ENCODE measurements around the gene TSPAN9. TPM values are rescaled to one million over a fixed set of nuclear protein-coding genes. Genes with fewer than 3 reads are reported as not detected.

The TSPAN9 gene
- polyA plus RNA-seq, 1 of the 3 experiments (the other 2 are of a cell fraction) = 34.9 TPM

DNA sequence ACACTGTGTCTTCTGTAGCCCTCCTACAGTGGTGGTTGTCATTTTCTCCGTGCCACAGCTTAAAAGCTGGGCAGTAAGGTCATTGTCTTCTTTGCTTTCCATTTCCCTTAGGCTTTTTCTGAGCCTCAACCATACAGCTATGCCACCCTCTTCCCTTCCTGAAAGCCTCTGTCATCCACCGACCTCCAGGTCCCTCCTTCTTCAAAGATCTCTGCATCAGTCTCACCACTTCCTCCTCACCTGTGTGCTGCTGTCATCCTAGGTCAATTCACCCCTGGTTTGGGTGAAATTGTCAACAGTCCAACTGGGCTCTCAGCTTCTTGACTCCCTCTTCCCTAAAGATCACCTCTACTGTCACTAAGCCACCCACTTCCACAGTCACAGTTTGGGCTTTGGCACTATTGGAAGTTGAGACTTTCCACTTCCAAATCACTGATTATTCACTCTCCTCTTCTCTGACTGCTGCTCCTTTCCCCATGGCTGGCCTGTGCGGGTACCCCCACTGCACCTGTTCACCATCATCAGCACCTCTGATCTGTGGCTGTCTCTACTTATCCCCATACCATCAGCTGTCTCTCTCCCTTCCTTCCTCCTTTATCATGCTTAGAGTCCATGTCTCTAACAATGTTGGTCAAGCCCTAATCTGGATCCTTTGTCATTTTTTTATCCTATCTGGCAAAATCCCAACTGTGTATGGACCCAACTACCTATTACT is 15.5 kb upstream of the TSPAN9 start:
- peak overlapping the region; percentile 5; the same call in 1 of the 2 replicates for H3K4me2 ChIP-seq
- no peaks in the 10 kb centered on the region for H3F3A ChIP-seq (replicated peaks; ENCODE audit: insufficient read depth)
- H3K9me2 ChIP-seq = no peaks in the 10 kb centered on the region
- H3K79me2 ChIP-seq (ENCODE audit: insufficient read depth) = no peaks in the 10 kb centered on the region
- no peak overlapping the region for H3K4me3 ChIP-seq (ENCODE audit: low read depth in 2 of 2, low read length in 1 of 2)
- POLR2A ChIA-PET = no interaction called here
- WGBS (ENCODE audit: low lambda C conversion rate) = 54% methylated on average over 3 of the region's 3 CpGs
- H3K9ac ChIP-seq = no peak overlapping the region
- no peaks in the 10 kb centered on the region for H3K27me3 ChIP-seq (ENCODE audit: insufficient read depth)
- no peaks in the 10 kb centered on the region for H3K36me3 ChIP-seq (replicated peaks in 1 of 2; ENCODE audit: control insufficient read depth in 1 of 2, insufficient read depth in 2 of 2, low read length in 1 of 2)
- H3K4me1 ChIP-seq (ENCODE audit: control insufficient read depth in 1 of 2, insufficient read depth in 2 of 2, low read depth in 1 of 2, low read length in 1 of 2) = no peaks in the 10 kb centered on the region
- H4K20me1 ChIP-seq (ENCODE audit: insufficient read depth) = no peaks in the 10 kb centered on the region
- no peak overlapping the region for H2AFZ ChIP-seq (ENCODE audit: low read depth)
- H3K27ac ChIP-seq (ENCODE audit: low read depth in 2 of 2, low read length in 1 of 2) = no peak overlapping the region
- CTCF ChIA-PET = interaction anchor here (1.1 to 3.3 kb wide), 4 partner anchors 11 to 213 kb away, joined by 4 to 20 read pairs (median 12); no protein-coding TSS in a partner anchor
- TF ChIP-seq GABPA (IDR thresholded peaks at IDR 0.05; ENCODE audit: low read depth) (no peak), FOXJ3 (CRISPR knock-in tag; IDR thresholded peaks at IDR 0.05) (no peak), ELF1 (IDR thresholded peaks at IDR 0.05) (no peak), YY1 (IDR thresholded peaks at IDR 0.05; ENCODE audit: low read depth) (no peak), JUND (IDR thresholded peaks at IDR 0.05) (no peak), TAF1 (IDR thresholded peaks at IDR 0.05; ENCODE audit: borderline replicate concordance, low read depth, low read length) (no peak)
- TF ChIP-seq, protein P1, sequence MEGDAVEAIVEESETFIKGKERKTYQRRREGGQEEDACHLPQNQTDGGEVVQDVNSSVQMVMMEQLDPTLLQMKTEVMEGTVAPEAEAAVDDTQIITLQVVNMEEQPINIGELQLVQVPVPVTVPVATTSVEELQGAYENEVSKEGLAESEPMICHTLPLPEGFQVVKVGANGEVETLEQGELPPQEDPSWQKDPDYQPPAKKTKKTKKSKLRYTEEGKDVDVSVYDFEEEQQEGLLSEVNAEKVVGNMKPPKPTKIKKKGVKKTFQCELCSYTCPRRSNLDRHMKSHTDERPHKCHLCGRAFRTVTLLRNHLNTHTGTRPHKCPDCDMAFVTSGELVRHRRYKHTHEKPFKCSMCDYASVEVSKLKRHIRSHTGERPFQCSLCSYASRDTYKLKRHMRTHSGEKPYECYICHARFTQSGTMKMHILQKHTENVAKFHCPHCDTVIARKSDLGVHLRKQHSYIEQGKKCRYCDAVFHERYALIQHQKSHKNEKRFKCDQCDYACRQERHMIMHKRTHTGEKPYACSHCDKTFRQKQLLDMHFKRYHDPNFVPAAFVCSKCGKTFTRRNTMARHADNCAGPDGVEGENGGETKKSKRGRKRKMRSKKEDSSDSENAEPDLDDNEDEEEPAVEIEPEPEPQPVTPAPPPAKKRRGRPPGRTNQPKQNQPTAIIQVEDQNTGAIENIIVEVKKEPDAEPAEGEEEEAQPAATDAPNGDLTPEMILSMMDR (IDR thresholded peaks at IDR 0.05) = no peak
- TF ChIP-seq, protein P2, sequence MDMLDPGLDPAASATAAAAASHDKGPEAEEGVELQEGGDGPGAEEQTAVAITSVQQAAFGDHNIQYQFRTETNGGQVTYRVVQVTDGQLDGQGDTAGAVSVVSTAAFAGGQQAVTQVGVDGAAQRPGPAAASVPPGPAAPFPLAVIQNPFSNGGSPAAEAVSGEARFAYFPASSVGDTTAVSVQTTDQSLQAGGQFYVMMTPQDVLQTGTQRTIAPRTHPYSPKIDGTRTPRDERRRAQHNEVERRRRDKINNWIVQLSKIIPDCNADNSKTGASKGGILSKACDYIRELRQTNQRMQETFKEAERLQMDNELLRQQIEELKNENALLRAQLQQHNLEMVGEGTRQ (IDR thresholded peaks at IDR 0.05; ENCODE audit: borderline replicate concordance, low read depth, low read length) = no peak
- no peaks in the 10 kb centered on the region; the same call in 1 of the 2 replicates for H3K9me3 ChIP-seq
- DNase-seq = no peak

DNA sequence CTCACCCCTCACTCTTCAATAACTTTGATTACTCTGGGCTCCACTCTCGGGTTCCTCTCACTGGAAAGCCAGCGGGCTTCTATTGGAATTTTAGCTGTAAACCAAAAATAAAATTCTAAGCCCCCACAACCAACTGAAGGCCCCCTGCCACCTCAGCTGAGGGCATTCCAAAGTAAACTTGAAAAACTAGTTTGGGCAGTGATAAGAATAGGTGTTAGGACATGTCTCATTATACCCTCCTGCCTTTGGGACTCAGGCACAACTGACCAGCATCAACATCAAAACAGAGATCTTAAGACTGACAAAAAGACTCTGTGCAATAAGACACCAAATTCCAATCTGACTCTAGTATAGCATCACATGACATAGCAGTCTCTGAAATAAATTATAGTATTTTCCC is 11.9 kb upstream of the TSPAN9 start:
- no peaks in the 10 kb centered on the region for H3K79me2 ChIP-seq (ENCODE audit: insufficient read depth)
- H3K4me3 ChIP-seq (ENCODE audit: low read depth in 2 of 2, low read length in 1 of 2) = no peak overlapping the region
- no peaks in the 10 kb centered on the region for H3K27me3 ChIP-seq (ENCODE audit: insufficient read depth)
- no peaks in the 10 kb centered on the region for H3K9me2 ChIP-seq
- H3K4me1 ChIP-seq (ENCODE audit: control insufficient read depth in 1 of 2, insufficient read depth in 2 of 2, low read depth in 1 of 2, low read length in 1 of 2) = no peaks in the 10 kb centered on the region
- no peak overlapping the region for H2AFZ ChIP-seq (ENCODE audit: low read depth)
- H3K4me2 ChIP-seq = no peak overlapping the region
- 71% methylated on average over 2 of the region's 2 CpGs for WGBS (ENCODE audit: low lambda C conversion rate)
- H3K9me3 ChIP-seq = no peaks in the 10 kb centered on the region; the same call in 1 of the 2 replicates
- no peaks in the 10 kb centered on the region for H4K20me1 ChIP-seq (ENCODE audit: insufficient read depth)
- H3K36me3 ChIP-seq (replicated peaks in 1 of 2; ENCODE audit: control insufficient read depth in 1 of 2, insufficient read depth in 2 of 2, low read length in 1 of 2) = no peaks in the 10 kb centered on the region
- POLR2A ChIA-PET = no interaction called here
- CTCF ChIA-PET = interaction anchor here (0.7 to 1.8 kb wide), 4 partner anchors 8 to 210 kb away, joined by 3 to 8 read pairs (median 4); no protein-coding TSS in a partner anchor
- H3F3A ChIP-seq (replicated peaks; ENCODE audit: insufficient read depth) = no peaks in the 10 kb centered on the region
- no peak overlapping the region for H3K27ac ChIP-seq (ENCODE audit: low read depth in 2 of 2, low read length in 1 of 2)
- DNase-seq = no peak
- H3K9ac ChIP-seq = no peak overlapping the region
- TF ChIP-seq, protein P3, sequence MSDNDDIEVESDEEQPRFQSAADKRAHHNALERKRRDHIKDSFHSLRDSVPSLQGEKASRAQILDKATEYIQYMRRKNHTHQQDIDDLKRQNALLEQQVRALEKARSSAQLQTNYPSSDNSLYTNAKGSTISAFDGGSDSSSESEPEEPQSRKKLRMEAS (IDR thresholded peaks at IDR 0.05; ENCODE audit: low read depth) = no peak
- TF ChIP-seq FOXM1 (IDR thresholded peaks at IDR 0.05; ENCODE audit: low read depth) (no peak), FOSL2 (IDR thresholded peaks at IDR 0.05; ENCODE audit: borderline replicate concordance, low read depth) (no peak), RAD21 (IDR thresholded peaks at IDR 0.05; ENCODE audit: low read length) (no peak), EZH2phosphoT487 (IDR thresholded peaks at IDR 0.05; ENCODE audit: borderline replicate concordance, low read depth) (no peak), RCOR1 (IDR thresholded peaks at IDR 0.05; ENCODE audit: low read length) (no peak), MEF2A (IDR thresholded peaks at IDR 0.05; ENCODE audit: borderline replicate concordance, low read depth) (no peak), NRF1 (IDR thresholded peaks at IDR 0.05; ENCODE audit: low read depth, low read length) (no peak), SIN3A (IDR thresholded peaks at IDR 0.05; ENCODE audit: borderline replicate concordance, low read depth, low read length) (no peak), YY1 (IDR thresholded peaks at IDR 0.05; ENCODE audit: low read depth) (no peak), SMC3 (IDR thresholded peaks at IDR 0.05; ENCODE audit: low read depth, low read length) (no peak)
- TF ChIP-seq, protein P4, sequence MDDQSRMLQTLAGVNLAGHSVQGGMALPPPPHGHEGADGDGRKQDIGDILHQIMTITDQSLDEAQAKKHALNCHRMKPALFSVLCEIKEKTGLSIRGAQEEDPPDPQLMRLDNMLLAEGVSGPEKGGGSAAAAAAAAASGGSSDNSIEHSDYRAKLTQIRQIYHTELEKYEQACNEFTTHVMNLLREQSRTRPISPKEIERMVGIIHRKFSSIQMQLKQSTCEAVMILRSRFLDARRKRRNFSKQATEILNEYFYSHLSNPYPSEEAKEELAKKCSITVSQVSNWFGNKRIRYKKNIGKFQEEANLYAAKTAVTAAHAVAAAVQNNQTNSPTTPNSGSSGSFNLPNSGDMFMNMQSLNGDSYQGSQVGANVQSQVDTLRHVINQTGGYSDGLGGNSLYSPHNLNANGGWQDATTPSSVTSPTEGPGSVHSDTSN (IDR thresholded peaks at IDR 0.05) = no peak
- TF ChIP-seq, protein P5, sequence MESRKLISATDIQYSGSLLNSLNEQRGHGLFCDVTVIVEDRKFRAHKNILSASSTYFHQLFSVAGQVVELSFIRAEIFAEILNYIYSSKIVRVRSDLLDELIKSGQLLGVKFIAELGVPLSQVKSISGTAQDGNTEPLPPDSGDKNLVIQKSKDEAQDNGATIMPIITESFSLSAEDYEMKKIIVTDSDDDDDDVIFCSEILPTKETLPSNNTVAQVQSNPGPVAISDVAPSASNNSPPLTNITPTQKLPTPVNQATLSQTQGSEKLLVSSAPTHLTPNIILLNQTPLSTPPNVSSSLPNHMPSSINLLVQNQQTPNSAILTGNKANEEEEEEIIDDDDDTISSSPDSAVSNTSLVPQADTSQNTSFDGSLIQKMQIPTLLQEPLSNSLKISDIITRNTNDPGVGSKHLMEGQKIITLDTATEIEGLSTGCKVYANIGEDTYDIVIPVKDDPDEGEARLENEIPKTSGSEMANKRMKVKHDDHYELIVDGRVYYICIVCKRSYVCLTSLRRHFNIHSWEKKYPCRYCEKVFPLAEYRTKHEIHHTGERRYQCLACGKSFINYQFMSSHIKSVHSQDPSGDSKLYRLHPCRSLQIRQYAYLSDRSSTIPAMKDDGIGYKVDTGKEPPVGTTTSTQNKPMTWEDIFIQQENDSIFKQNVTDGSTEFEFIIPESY (IDR thresholded peaks at IDR 0.05; ENCODE audit: borderline replicate concordance, low read depth) = no peak

All from SK-N-SH (cell line).